BE2C (cell line): ENCODE measurements around the gene RELB.
A peak's percentile ranks its signal among the peaks of the same experiment; 100 is the strongest.

ENCODE experiments used
- DNase-seq: peaks from one replicate; pipeline ENCODE4 v3.0.0-alpha.2; 2020
- H3K27me3 ChIP-seq: fragments of 250-450 bp; sonication (Bioruptor Pico); 2 replicates; pipeline ENCODE4 v1.5.1; 2020; ENCODE audit warnings: mild to moderate bottlenecking
- H3K36me3 ChIP-seq: fragments of 250-450 bp; sonication (Bioruptor Pico); 2 replicates; pipeline ENCODE4 v1.5.1; 2020; ENCODE audit warnings: mild to moderate bottlenecking
- H3K4me1 ChIP-seq: fragments of 250-450 bp; sonication (Bioruptor Pico); 2 replicates; pipeline ENCODE4 v1.5.1; 2020
- H3K4me3 ChIP-seq: 2 replicates; pipeline ENCODE4 v1.5.1; 2011; ENCODE audit warnings: low read depth, low read length
- H3K9me3 ChIP-seq: fragments of 250-450 bp; sonication (Bioruptor Pico); 2 replicates; pipeline ENCODE4 v1.5.1; 2020
- TF ChIP-seq, protein P1 (sequence below): IDR thresholded peaks from 2 replicates; pipeline ENCODE4 v1.5.1; 2012; ENCODE audit warnings: mild to moderate bottlenecking, low read depth, low read length

The RELB gene

DNA sequence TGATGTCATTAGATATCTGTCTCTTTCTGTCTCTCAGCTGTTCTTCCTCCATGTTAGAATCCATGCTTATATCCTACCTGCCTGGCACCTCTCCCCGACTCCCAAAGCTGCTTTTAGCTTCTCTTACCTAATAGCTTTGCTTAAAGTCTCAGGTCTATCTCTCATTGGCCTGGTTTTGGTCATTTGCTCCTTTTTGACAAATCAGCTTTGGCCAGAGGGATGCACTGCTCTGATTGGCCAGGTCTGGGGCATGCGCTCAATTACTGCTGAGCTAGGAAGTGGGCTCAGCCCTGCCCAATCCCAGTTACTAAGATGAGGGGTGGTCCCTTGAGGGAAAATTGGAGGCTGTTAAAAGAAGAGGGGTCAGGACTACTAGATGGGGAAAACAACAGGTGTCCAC lies 26.1 kb downstream of the RELB start:
- Histone ChIP-seq H3K4me3 (no peak overlapping the region), H3K4me1 (no peaks in the 10 kb centered on the region), H3K27me3 (no peaks in the 10 kb centered on the region), H3K9me3 (no peaks in the 10 kb centered on the region), H3K36me3 (no peaks in the 10 kb centered on the region)
- TF ChIP-seq, protein P1, sequence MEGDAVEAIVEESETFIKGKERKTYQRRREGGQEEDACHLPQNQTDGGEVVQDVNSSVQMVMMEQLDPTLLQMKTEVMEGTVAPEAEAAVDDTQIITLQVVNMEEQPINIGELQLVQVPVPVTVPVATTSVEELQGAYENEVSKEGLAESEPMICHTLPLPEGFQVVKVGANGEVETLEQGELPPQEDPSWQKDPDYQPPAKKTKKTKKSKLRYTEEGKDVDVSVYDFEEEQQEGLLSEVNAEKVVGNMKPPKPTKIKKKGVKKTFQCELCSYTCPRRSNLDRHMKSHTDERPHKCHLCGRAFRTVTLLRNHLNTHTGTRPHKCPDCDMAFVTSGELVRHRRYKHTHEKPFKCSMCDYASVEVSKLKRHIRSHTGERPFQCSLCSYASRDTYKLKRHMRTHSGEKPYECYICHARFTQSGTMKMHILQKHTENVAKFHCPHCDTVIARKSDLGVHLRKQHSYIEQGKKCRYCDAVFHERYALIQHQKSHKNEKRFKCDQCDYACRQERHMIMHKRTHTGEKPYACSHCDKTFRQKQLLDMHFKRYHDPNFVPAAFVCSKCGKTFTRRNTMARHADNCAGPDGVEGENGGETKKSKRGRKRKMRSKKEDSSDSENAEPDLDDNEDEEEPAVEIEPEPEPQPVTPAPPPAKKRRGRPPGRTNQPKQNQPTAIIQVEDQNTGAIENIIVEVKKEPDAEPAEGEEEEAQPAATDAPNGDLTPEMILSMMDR: no peak
- no peak for DNase-seq

DNA sequence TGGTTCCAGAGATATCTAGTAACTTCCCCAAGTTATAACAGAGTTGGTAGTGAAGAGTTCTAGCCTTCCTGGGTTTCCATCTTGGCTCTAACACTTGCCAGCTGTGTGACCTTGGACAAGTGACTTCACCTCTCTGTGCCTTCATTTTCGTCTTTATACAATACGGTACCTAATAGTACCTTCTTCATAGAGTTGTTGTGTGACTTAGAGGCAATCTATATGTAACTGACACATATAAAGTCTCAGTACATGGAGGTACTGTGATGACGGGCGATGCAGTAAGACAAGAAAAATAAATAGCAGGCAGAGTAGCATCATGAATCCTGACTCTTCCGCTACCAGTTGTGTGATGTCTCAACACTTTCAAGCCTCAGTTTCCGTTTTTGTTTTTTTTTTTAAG lies 29.6 kb downstream of the RELB start:
- TF ChIP-seq, protein P1: no peak
- H3K27me3 ChIP-seq: no peaks in the 10 kb centered on the region
- no peak overlapping the region for H3K4me3 ChIP-seq
- no peak for DNase-seq
- no peaks in the 10 kb centered on the region for H3K9me3 ChIP-seq
- no peaks in the 10 kb centered on the region for H3K36me3 ChIP-seq
- H3K4me1 ChIP-seq: no peaks in the 10 kb centered on the region

DNA sequence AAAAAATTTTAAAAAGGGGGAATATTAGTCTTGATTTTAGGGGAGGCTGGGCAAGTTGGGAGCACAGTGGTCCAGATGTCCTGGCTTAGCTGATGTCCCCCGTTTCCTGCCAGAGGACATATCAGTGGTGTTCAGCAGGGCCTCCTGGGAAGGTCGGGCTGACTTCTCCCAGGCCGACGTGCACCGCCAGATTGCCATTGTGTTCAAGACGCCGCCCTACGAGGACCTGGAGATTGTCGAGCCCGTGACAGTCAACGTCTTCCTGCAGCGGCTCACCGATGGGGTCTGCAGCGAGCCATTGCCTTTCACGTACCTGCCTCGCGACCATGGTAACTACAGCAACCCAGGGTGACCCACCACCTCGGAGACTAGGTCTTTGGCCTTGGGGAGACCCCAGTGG lies 31.2 kb downstream of the RELB start:
- no peak for DNase-seq
- TF ChIP-seq, protein P1: no peak
- no peaks in the 10 kb centered on the region for H3K9me3 ChIP-seq

DNA sequence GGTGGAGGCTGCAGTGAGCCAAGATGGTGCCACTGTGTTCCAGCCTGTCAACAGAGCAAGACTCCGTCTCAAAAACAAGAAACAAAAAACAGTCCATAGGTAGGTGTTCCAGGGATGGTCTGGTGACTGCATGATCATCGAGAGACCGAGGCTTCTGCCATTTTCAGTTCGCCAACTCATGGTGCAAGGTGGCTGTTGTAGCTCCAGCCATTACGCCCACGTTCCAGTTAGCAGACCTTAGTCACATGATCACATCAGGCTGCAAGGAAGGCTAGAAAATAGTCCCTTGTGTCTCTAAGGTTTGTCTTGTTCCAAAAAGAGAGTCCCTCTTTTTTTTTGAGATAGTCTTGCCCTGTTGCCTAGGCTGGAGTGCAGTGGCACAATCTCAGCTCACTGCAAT lies 34.5 kb downstream of the RELB start:
- peaks cover 10% of the 10 kb centered on the region for H3K36me3 ChIP-seq
- no peak overlapping the region for H3K4me3 ChIP-seq
- H3K27me3 ChIP-seq: no peaks in the 10 kb centered on the region
- TF ChIP-seq, protein P1: no peak
- no peaks in the 10 kb centered on the region for H3K9me3 ChIP-seq
- DNase-seq: no peak
- peaks cover 3% of the 10 kb centered on the region; the same call in 1 of the 2 replicates for H3K4me1 ChIP-seq

More for the DNA sequence above, 31.2 kb downstream of the RELB start:
- no peaks in the 10 kb centered on the region for H3K4me1 ChIP-seq
- no peak overlapping the region for H3K4me3 ChIP-seq
- no peaks in the 10 kb centered on the region for H3K27me3 ChIP-seq
- H3K36me3 ChIP-seq: no peaks in the 10 kb centered on the region

DNA sequence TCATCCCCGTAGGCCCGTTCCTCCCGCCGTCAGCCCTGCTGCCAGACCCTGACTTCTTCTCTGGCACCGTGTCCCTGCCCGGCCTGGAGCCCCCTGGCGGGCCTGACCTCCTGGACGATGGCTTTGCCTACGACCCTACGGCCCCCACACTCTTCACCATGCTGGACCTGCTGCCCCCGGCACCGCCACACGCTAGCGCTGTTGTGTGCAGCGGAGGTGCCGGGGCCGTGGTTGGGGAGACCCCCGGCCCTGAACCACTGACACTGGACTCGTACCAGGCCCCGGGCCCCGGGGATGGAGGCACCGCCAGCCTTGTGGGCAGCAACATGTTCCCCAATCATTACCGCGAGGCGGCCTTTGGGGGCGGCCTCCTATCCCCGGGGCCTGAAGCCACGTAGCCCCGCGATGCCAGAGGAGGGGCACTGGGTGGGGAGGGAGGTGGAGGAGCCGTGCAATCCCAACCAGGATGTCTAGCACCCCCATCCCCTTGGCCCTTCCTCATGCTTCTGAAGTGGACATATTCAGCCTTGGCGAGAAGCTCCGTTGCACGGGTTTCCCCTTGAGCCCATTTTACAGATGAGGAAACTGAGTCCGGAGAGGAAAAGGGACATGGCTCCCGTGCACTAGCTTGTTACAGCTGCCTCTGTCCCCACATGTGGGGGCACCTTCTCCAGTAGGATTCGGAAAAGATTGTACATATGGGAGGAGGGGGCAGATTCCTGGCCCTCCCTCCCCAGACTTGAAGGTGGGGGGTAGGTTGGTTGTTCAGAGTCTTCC lies 36.3 kb downstream of the RELB start:
- H3K4me1 ChIP-seq: peaks cover 3% of the 10 kb centered on the region; the same call in 1 of the 2 replicates
- DNase-seq: no peak
- no peaks in the 10 kb centered on the region for H3K9me3 ChIP-seq
- no peaks in the 10 kb centered on the region for H3K27me3 ChIP-seq
- H3K4me3 ChIP-seq: no peak overlapping the region
- TF ChIP-seq, protein P1: no peak
- H3K36me3 ChIP-seq: peaks cover 23% of the 10 kb centered on the region

DNA sequence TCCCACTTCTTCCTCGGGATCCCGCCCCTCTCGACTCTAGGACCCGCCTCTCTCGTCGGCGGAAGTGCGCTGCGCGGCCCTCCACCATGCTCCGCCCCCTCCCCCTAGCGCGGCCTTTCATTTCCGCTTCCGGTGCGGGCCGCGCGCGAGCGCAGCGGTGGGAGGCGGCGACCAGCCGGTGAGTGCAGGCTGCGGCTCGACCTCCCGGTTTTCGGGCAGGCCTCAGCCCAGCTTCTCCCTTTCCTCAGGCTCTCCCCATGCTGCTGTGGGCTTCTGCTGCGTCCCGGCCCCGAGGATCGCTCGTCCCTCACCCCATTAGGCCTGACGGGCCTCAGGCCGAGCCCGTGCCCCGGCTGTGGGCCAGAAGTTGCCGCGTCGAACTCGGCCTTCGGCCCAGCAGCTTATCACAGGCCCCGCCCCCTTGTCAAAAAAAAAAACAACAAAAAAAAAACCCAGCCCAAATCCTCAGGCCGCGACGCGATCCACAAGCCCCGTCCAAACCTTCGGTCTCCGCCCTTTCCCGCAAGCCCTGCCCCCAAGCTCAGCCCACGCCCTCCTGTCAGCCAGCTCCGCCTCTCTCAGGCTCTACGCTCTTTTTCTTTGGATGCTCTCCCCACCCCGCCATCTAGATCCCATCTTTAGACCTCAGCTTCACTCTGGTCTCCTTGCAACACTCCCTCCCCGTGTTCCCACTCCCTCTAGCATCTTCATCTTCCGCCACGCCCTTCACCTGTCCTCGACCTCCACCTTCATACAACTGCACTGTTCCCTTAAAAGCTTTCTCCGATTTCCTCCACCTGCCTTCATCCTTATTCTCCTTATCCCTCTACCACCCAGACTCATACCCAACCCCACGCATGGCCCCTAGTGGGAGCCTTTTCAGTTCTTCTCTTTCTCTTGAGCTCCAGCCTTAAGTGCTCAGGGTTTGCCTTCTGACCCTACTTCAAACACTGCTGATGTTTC lies 37.9 kb downstream of the RELB start, which contains the start of gene CLASRP:
CLASRP (plus strand) TSS at position 115 of the 963 bp plus-strand sequence. CDS start 1,168 bp downstream, outside the sequence.
- Histone ChIP-seq H3K9me3 (no peaks in the 10 kb centered on the region), H3K4me1 (peaks cover 3% of the 10 kb centered on the region; the same call in 1 of the 2 replicates), H3K36me3 (peaks cover 37% of the 10 kb centered on the region), H3K4me3 (peak within 1 kb of the TSS; percentile 95), H3K27me3 (no peaks in the 10 kb centered on the region)
- TF ChIP-seq, protein P1: no peak
- peak; percentile 94 for DNase-seq
